NB4 (cell line): ENCODE data around the gene CD151.

ENCODE experiments used
- CTCF ChIP-seq: IDR thresholded peaks from one replicate; pipeline ENCODE4 v1.5.1; 2012; ENCODE audit warnings: low read depth, low read length
- POLR2A ChIP-seq: IDR thresholded peaks from 2 replicates; pipeline ENCODE4 v1.6.1; 2011; ENCODE audit warnings: mild to moderate bottlenecking; ENCODE audit not compliant: insufficient read length; ENCODE audit errors: extremely low read depth

GRCh38 chr11:829176-829846, 3.4 kb upstream of the CD151 start:
- TF ChIP-seq CTCF: no peak
- no peak for TF ChIP-seq POLR2A
